Prostate gland (tissue), 2 donors: ENCODE results near the gene MS4A7. TPM values are rescaled to one million over a fixed set of nuclear protein-coding genes. Genes with fewer than 3 reads are reported as not detected.

Experiments used
- DNase-seq: peaks from one replicate; pipeline ENCODE4 v3.0.0-alpha.2; 2019; ENCODE audit warnings: low spot score
- H3K27ac ChIP-seq, 2 donors: fragments of 200-600 bp; sonication (generic); 2 replicates each; pipeline ENCODE4 v1.5.1; 2017 to 2019
- H3K27me3 ChIP-seq: fragments of 200-600 bp; sonication (generic); replicated peaks from 2 replicates; pipeline ENCODE4 v1.5.1; 2019; ENCODE audit not compliant: insufficient read depth
- H3K36me3 ChIP-seq, 2 donors: fragments of 200-600 bp; sonication (generic); 1 replicate in 1 of 2; 2 replicates in 1 of 2; pipeline versions ENCODE4 v1.5.1 to v1.8.1; 2017 to 2019
- H3K4me1 ChIP-seq: fragments of 200-600 bp; sonication (generic); replicated peaks from 2 replicates; pipeline ENCODE4 v1.5.1; 2019
- H3K4me3 ChIP-seq, 2 donors: fragments of 200-600 bp; sonication (generic); 2 replicates each; pipeline ENCODE4 v1.5.1; 2017 to 2019
- H3K9me3 ChIP-seq: fragments of 200-600 bp; sonication (generic); 2 replicates; pipeline ENCODE4 v1.5.1; 2017
- CTCF ChIP-seq, 4 experiments: fragments of 200-600 bp in 2 of 4; fragments of 450-650 bp in 2 of 4; sonication (generic) in 2 of 4; IDR thresholded peaks; 1 replicate in 3 of 4; 2 replicates in 1 of 4; pipeline ENCODE4 v1.5.1; 2016 to 2019; ENCODE audit warnings: antibody characterized with exemption in 4 of 4, mild to moderate bottlenecking in 2 of 4, moderate library complexity in 2 of 4
- POLR2A ChIP-seq: fragments of 450-650 bp; IDR thresholded peaks from one replicate; pipeline ENCODE4 v1.6.1; 2016; ENCODE audit warnings: antibody characterized with exemption, mild to moderate bottlenecking
- POLR2AphosphoS5 ChIP-seq: sonication (generic); formaldehyde crosslinking; IDR thresholded peaks from one replicate; pipeline ENCODE4 v1.6.1; 2017; ENCODE audit warnings: antibody characterized with exemption
- WGBS: methylation state at CpG from one replicate; pipeline ENCODE4 v1.1.5; 2018; 5-methylcytosine and 5-hydroxymethylcytosine counted together
- intact Hi-C: fragments of 100-400 bp; cut with DNase I; formaldehyde crosslinking; loops from one replicate; pipeline ENCODE4 v1.14.2; 2022
- total RNA-seq, 2 donors: library from RNA; depleted of rRNA; stranded (reverse); fragments of >200 nt; gene quantifications; one replicate each; pipeline ENCODE4 v1.1.0, GENCODE V29; 2016

The MS4A7 gene
- total RNA-seq, 2 donors from 2014 or later, result 3.7 to 7.6 TPM

- no peak for DNase-seq
- H3K27ac ChIP-seq, result no peak overlapping the region
- H3K9me3 ChIP-seq, result no peaks in the 10 kb centered on the region
- intact Hi-C loops, result no loop called here
- TF ChIP-seq CTCF (IDR thresholded peaks at IDR 0.05), result no peak
- no peak for TF ChIP-seq POLR2AphosphoS5
- H3K4me3 ChIP-seq, result no peak overlapping the region
- WGBS, result 78% methylated on average over 5 of the region's 5 CpGs
- H3K27me3 ChIP-seq, result no peaks in the 10 kb centered on the region
- no peaks in the 10 kb centered on the region for H3K4me1 ChIP-seq
- no peaks in the 10 kb centered on the region for H3K36me3 ChIP-seq
These were observed 14.7 kb downstream of the MS4A7 start for GRCh38 chr11:60393016-60393415.

- intact Hi-C loops, result no loop called here
- no peaks in the 10 kb centered on the region for H3K9me3 ChIP-seq
- no peak overlapping the region for H3K4me3 ChIP-seq
- H3K36me3 ChIP-seq, result no peaks in the 10 kb centered on the region
- TF ChIP-seq POLR2A (no peak), CTCF (IDR thresholded peaks at IDR 0.05) (no peak), POLR2AphosphoS5 (no peak)
- no peaks in the 10 kb centered on the region for H3K4me1 ChIP-seq
- H3K27ac ChIP-seq, result no peak overlapping the region
- no peak for DNase-seq
- 88% methylated on average over 7 of the region's 7 CpGs for WGBS
- H3K27me3 ChIP-seq, result no peaks in the 10 kb centered on the region
These were observed 16.5 kb downstream of the MS4A7 start for GRCh38 chr11:60394666-60395380.

GRCh38 chr11:60396382-60396781 lies 18.1 kb downstream of the MS4A7 start, which contains the start of gene MS4A14:
MS4A14 (plus strand) TSS chr11:60396459; CDS start chr11:60396579, 120 bp downstream.
- no peaks in the 10 kb centered on the region for H3K9me3 ChIP-seq
- TF ChIP-seq POLR2AphosphoS5, result no peak
- no peak for TF ChIP-seq CTCF (IDR thresholded peaks at IDR 0.05)
- TF ChIP-seq POLR2A, result no peak
- H3K4me1 ChIP-seq, result no peaks in the 10 kb centered on the region
- no peak within 1 kb of the TSS for H3K4me3 ChIP-seq
- no peaks in the 10 kb centered on the region for H3K27me3 ChIP-seq
- WGBS, result 79% methylated on average over 3 of the region's 3 CpGs
- H3K27ac ChIP-seq, result no peak within 1 kb of the TSS
- no peaks in the 10 kb centered on the region for H3K36me3 ChIP-seq
- intact Hi-C loops, result no loop called here
- no peak for DNase-seq

- intact Hi-C loops, result no loop called here
- 18% methylated on average over 1 of the region's 1 CpG for WGBS
- TF ChIP-seq CTCF (IDR thresholded peaks at IDR 0.05) (no peak), POLR2A (no peak), POLR2AphosphoS5 (no peak)
These were observed 18.5 kb downstream of the MS4A7 start for GRCh38 chr11:60396799-60397198.

GRCh38 chr11:60420015-60420414 lies 41.7 kb downstream of the MS4A7 start:
- Histone ChIP-seq H3K4me3 (no peak overlapping the region), H3K27ac (no peak overlapping the region), H3K36me3 (no peaks in the 10 kb centered on the region), H3K27me3 (no peaks in the 10 kb centered on the region), H3K9me3 (no peaks in the 10 kb centered on the region), H3K4me1 (no peaks in the 10 kb centered on the region)
- DNase-seq, result no peak
- 39% methylated on average over 2 of the region's 2 CpGs for WGBS
- intact Hi-C loops, result no loop called here
- TF ChIP-seq POLR2A (no peak), POLR2AphosphoS5 (no peak), CTCF (IDR thresholded peaks at IDR 0.05) (no peak)

More at GRCh38 chr11:60396799-60397198, 18.5 kb downstream of the MS4A7 start:
- H3K4me3 ChIP-seq, result no peak overlapping the region
- no peaks in the 10 kb centered on the region for H3K36me3 ChIP-seq
- no peaks in the 10 kb centered on the region for H3K9me3 ChIP-seq
- no peaks in the 10 kb centered on the region for H3K27me3 ChIP-seq
- DNase-seq, result no peak
- H3K4me1 ChIP-seq, result no peaks in the 10 kb centered on the region
- no peak overlapping the region for H3K27ac ChIP-seq
